HS-5 (cell line): Measurements from ENCODE around the gene MELK.

Experiments
- DNase-seq: peaks from one replicate; pipeline ENCODE4 v3.0.0-alpha.2; 2012; ENCODE audit warnings: low read depth

MELK gene

DNA sequence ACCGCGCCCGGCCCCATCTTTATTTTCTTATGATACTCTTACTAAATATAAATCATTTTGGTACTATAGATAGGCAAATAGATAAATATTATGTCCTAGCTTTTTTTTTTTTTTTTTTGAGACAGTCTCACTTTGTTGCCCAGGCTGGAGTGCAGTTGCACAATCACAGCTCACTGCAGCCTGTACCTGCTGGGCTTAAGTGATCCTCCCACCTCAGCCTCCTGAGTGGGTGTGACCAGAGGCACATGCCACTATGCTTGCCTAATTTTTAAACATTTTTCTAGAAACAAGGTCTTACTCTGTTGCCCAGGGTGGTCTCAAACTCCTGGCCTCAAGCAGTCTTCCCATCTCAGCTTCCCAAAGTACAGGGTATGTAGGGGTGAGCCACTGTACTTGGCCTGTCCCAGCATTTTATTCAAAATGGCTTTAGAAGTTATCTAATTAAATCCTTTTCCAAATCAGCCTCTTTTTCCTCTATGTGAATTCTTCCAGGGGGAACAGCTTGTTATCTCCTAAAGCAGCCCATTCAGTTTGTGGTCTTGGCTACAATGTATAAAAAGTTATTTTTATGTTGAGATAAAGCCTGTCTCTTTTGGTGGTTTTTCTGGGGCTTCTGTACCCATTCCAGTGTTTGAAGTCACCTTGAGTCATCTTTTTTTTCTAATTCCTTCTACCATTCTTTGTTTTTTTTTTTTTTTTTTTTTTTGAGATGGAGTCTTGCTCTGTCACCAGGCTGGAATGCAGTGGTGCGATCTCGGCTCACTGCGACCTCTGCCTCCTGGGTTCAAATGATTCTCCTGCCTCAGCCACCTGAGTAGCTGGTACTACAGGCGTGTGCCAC lies 12.1 kb downstream of the MELK start:
- peak; percentile 87 for DNase-seq

DNA sequence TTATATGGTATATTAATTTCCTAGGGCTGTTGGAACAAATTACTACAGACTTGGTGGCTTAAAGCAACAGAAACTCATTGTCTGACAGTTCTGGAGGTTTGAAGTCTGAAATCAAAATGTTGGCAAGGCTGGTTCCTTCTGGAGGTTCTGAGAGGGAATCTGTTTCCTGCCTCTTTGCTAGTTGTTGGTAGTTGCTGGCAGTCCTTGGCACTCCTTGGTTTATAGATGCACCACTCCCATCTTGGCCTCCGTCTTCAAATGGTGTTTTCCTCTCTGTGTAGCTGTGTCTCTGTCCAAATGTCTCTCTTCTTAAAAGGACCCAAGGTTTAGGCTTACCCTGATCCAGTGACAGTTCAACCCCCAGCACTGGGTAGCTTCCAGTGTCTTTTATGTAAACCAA lies 17.5 kb downstream of the MELK start:
- no peak for DNase-seq

DNA sequence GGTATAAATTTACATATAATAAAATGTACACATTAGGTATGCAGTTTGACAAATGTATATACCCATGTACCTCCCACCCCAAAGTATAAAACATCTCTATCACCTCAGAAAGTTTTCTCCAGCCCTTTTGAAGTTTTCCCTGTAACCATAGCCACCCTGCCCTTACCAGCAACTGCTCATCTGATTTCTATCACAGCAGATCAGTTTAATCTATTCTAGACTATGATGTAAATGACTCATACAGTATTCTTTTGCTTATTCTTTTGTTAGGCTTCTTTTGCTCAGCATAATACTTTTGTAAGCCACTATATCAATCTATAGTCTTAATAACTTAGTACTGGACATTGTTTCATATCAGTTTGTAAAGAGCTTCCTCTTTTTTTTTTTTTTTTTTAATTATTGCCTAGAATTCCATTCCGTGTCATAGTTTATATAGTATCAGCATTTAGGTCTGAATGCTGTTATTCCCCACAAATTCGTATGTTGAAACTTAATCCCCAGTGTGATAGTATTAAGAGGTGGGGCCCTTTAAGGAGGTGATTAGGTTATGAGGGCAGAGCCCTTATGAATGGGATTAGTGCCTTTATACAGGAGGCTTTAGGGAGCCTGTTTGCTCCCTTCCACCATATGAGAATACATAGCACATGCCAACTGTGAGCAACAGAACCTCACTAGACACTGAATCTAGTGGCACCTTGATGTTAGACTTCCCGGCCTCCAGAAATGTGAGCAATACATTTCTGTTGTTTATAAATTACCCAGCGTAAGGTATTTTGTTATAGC lies 20.3 kb downstream of the MELK start:
- DNase-seq = no peak

DNA sequence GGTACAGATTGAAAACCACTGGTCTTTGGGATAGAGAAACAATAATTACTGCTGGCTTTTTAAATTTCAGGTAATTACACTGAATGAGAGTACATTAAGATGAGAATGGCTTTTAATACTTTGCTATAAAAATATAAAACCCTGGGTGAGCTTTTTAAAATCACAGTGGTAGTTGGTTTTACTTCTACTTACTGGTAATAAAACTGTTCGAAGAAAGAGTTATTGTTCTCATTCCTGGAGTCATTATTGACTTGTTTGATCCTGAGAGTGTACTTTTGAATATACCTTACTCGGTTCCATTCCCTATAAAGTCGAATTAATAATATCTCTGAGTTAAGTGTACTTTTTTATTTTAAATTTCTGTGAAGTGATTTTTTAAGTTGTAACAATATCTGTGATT lies 21.5 kb downstream of the MELK start:
- DNase-seq = no peak

DNA sequence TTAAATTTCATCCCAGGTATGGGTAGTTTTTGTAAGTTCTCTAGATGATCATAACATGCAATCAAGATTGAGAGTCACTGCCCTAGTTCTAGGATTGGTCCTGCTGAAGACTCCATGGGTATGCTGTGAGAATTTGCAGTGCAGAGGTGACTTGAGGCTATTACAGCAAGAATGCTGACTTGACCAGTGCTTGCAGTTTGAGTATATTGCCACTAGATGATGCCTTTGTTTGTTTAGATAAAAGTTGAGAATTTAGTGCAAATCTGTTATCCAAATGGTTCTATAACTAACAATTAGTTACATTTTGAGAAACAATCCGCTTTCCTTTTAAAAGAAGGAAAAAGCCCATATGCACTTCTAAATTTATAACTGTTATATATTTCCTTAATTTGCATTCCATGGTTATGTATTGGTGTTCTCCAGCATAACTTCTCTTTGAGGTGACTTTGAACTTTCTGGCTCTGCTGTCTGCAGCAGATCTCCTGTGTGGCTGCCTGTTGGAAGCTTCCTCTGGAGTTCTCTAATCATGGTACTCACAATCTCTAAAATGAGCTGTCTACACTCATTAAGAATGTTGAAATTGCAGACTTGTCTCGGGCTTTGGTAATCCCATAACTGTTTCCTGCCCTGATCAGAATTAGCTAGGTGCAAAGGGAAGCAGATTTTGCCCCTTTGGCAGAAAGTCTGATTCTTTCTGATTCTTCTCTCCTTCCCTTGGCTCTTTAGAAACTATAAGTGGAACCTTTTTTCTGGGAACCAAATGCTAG lies 24.9 kb downstream of the MELK start:
- no peak for DNase-seq

DNA sequence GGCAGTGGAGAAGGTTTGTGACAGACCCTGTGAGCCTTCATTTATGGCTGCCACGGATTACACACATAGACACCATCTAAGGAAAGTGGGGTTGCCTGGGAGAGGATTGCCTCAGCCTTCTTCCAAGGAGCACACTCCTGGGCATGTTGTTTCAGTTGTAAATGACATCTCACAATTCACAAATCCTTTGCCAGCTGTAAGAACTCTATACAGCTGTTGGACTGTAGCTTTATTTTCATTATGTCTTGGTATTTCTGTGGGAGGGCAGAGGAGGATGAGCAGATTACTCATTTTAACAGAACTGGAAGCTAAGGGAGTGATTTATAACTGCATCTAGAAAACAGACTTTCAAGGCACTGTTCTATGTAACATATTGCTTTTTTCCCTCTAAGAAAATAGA lies 25.6 kb downstream of the MELK start:
- DNase-seq = no peak

DNA sequence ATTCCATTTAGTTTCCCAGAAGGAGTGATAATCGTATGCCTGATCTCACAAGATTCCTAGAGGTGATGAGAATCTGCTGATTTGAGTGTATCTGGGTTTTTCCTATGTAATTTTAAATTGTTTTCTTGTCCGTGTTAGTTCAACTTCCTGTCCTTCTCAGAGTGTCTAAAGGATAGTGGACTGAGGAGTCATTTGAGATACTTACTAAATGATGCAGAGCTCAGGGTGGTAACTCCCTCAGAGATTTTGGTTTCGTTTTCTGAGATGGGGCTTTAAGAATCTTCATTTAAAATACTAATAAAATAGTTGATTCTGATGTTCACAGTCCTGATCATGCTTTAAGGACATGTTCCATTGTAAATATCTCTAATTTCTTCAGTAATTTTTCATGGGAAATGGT lies 30.3 kb downstream of the MELK start:
- DNase-seq = peak; percentile 13

DNA sequence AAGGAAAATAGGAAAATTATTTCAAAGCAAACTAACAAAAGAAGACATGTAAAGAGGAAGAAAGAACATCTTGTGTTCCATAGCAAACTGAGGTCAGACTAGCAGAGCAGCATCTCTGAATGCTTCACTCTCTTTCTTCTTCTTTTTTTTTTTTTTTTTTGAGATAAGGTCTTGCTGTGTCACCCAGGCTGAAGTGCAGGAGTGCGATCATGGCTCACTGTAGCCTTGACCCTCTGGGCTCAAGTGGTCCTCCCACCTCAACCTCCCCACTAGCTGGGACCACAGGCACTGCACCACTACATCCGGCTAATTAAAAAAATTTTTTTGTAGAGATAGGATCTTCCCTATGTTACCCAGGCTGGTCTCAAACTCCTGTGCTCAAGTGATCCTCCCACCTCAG lies 36.6 kb downstream of the MELK start:
- DNase-seq = no peak

DNA sequence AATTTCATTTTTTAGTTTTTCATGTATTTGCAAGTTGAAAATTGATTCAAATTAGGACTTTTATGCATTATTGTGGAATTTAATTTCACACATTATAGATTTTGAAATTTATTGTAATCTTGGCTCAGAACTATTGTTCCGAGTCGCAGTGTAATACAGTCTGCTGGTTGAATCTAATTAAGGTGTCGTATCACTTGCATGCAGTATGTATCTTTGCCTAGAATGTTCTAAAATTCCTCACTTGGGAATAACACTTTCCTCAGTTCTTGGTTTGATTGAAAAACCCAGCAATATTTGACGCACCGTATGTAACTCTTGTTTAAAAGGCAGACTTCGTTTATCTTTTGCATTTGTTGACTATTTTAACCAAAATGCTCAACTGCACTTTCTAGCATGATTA lies 49.4 kb downstream of the MELK start:
- no peak for DNase-seq

DNA sequence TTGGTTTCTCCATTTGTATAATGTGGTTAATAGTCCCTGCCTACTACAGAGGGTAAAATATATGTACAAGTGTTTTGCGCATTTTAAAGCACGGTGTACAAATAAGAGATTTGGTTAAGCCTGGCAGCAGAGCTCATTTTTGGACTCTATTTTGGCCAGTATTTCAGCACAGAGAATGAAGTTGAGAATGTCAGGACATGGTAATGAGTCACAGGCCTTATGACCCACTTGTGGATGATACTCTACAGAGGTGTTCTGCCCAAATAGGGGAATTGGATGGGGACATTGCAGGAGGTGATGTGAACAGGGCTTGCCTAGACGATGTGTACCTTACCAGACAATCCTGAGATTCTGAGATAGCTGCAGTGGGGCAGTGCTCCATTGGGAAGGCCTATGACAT lies 50.6 kb downstream of the MELK start:
- DNase-seq = peak; percentile 11

DNA sequence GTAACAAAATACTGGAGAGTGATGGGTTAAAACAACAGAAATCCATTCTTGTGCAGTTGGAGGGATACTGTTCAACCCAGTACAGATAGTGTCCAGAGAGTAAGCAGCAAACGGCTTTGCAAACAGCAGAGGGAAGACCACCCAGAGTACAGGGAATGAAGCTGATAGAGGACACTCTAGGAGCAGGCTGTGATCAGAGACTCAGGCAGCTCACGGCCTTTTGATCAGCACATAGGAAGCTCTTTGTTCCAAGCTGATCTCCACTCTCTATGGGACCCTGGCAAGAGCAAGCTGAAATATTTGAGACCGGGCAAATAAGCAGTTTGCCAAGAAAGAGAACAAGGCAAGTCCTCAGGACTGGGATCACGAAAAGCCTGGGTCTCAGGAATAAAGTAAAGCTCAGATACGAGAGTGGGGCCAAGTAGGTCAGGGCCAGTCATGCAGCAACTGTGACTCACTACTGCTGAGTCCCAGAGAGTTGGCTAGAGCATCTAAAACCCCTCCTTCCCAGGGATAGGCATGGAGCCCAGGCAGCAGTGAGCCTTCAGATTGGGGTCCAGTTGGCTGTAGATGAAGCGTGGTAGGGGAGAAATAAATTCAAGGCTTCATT lies 52.4 kb downstream of the MELK start:
- DNase-seq = peak; percentile 45

DNA sequence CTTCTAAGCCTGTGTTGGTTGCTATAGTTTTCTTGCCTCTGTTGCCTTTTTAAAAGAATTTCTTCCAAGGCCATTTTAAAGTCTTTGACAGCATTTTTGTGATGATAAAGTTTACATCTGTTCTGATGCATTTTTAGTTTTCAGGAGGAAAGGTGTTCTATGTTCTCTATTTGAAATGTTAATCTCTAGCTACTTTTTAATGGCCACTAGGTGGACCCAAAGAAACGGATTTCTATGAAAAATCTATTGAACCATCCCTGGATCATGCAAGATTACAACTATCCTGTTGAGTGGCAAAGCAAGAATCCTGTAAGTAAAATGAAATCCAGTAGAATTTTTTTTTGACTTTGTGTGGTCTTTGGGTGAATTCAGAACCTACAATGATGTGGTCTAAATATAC lies 60.2 kb downstream of the MELK start:
- DNase-seq = no peak

DNA sequence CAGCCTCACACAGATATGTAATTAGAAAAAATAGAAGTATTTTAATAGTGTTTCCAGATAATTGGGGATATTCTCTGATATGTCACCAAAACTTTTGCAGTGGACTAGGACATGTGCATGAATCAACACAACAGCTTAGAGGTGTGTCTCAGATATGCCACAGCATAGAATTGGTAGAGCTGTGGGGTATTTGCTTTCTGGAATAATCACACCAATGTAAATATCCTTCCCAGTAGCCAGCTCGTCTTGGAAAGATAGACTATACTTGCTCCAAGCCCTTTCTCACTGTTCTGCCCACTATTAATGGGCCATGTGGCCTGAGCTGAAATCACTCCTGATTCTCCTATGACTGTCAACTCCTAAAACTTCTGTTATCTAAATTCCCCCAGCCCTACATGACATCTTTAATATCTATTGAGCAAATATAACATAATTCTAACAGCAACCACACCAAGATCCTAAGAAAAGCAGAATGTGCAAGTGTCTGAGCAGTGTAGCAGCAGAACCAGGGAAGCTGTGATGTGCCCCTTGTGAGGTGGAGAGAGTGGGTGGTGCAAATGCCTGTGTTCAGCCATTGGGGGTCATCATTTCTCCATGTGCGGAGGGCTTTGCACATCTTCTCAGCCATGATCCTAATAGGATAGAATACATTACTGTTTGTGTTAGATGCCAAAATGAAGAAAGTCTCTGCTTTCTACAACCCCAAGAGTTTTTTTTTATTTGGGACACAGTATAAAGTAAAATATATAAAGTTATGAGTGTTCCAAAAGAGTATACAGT lies 65.0 kb downstream of the MELK start:
- DNase-seq = no peak

DNA sequence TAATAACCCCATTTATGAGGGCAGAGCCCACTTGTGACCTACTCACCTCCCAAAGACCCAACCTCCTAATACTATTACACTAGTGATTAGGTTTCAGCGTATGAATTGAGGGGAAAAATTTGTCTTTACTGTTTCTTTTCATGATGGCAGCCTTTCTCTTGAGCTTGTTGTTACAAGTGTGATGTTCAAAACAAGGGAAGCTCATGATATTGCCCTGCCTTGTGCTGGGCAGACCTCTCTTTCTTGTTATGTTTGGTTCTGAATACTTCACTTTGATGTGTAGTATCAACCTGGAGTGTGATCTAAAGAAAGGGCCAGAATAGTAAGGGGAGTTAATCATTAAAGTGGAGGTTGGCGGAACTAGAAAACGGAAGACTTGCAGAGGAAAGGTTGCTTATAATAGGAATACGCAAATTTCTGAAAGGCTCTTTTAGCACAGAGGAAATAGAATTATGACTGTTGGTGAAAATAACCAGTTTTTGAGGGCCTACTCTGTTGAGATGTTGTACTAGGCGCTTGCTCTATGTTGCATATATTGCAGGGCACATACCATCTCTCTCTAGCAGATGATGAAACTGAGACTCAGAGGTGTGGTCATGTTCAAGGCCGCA lies 68.2 kb downstream of the MELK start:
- DNase-seq = no peak

DNA sequence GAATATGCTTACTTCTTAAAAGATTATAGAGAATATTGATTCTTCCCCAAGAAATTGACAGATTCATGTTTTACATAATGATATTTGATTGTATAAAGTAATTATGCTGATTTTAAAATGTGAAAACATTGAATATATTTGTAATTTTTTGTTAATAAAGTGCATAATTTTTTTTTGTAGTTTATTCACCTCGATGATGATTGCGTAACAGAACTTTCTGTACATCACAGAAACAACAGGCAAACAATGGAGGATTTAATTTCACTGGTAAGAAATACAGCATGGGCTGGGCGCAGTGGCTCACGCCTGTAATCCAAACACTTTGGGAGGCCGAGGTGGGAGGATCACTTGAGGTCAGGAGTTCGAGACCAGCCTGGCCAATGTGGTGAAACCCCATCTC lies 70.1 kb downstream of the MELK start:
- DNase-seq = no peak

DNA sequence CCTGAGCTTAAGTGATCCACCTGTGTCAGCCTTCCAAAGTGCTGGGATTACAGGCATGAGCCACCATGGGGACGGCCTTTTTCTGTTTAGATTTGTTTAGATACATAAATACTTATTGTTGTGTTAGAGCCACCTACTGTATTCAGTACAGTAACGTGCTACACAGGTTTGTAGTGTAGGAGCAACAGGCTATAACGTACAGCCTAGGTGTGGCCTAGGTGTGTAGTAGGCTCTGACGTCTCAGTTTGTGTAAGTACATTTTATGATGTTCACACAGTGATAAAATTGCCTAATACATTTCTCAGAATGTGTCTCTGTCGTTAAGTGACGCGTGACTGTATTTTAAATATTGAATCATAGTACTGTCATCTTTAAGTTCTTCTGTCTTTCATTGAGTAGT lies 84.1 kb downstream of the MELK start:
- DNase-seq = no peak

DNA sequence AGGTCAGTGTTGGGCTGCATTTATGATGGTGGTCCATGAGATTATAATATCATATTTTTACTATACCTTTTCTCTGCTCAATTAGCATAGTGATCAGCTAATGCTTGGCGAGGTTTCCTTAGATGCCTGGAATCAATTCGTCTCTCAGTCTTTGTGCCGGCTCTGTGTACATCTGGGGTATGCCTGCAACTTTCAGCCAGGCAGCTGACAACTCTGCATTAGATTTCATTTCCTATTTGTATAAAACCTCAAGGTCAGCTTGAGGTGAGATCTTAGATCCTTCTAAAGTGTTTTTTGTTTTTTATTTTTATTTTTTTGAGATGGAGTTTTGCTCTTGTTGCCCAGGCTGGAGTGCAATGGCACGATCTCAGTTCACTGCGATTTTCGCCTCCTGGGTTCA lies 86.8 kb downstream of the MELK start:
- no peak for DNase-seq

DNA sequence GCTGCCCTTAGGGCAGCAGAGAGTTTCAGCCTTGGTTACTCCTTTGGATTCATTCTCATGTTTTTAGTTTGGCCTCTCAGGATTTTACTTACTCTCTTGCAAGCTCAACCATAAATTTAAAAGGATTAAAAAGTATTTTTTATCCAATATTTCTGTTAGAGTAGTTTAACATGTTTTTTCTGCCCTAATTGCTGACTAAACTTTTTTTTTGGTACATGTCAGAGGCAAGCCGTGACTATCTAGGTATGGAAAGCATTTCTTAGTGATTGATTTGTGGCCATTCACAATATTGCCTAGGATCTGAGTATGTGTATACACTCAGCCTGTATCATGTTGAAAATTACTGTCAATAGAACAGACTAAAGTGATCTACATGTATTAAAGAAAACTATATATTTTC lies 92.1 kb downstream of the MELK start:
- DNase-seq = no peak

DNA sequence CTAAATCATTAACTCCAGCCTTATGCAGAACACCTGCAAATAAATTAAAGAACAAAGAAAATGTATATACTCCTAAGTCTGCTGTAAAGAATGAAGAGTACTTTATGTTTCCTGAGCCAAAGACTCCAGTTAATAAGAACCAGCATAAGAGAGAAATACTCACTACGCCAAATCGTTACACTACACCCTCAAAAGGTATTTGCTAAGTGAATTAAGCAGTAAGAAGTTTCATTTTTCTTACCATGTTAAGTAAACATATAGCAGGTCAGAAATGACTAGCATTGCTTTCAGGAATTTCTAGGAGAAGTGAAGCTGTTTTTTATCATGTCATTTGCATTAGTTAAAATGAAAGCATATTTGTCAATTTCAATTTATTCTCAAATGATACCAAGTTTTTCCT lies 92.7 kb downstream of the MELK start:
- no peak for DNase-seq

DNA sequence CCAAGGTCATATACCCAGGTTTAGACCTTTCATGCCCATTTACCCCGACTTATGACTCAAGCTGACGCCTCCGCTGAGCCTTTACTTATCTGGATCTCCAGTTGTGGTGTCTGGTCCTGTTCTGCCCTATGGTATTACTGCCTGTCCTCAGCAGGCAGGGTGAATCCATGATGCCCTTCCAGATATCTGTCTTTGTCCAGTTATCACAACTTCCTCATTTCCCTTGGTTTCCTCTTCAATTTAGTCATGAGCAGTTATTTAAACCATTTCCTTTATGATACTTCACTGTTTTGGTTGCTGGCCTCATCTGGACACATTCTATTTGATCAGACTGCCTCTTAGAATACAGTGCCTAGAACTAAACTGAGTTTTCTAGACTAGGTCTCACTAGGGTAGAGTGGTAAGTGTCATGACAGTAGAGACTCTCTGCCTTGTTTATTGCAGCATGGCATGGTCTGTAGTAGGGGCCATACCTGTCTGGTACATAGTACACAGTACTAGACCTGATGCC lies 93.3 kb downstream of the MELK start:
- DNase-seq = no peak

DNA sequence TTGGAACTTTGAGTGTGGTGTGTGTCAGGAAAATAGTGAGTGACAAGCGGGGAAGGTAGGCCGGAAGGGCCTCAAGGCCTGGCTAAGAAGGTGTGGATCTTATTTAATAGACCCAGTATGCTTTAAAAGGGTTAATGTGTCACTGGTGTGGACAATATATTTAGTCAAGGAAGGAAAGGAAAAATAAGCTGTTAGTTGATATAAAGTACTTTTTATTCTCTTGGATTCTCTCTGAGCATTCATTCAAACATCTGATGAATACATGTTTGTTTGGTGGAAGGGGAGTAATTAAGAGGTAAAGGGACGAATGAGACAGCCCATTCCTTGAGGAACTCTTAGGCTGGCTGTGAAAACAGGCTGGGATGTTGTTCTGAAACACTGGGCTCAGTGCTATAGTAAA lies 98.9 kb downstream of the MELK start:
- no peak for DNase-seq
